ENCODE results near the gene NUBPL.

The NUBPL gene

GRCh38 chr14:31678421-31679249 lies 117.4 kb downstream of the NUBPL start:
- TF ChIP-seq GATA3 (IDR thresholded peaks at IDR 0.05; ENCODE audit: low read depth, low read length) (no peak), GATA2 (IDR thresholded peaks at IDR 0.05; ENCODE audit: low read depth, low read length) (no peak)

GRCh38 chr14:31682768-31683167 lies 121.6 kb downstream of the NUBPL start:
- no peak for TF ChIP-seq GATA2 (IDR thresholded peaks at IDR 0.05; ENCODE audit: low read depth, low read length)
- TF ChIP-seq GATA3 (IDR thresholded peaks at IDR 0.05; ENCODE audit: low read depth, low read length): no peak

- TF ChIP-seq GATA2 (IDR thresholded peaks at IDR 0.05; ENCODE audit: low read depth, low read length) (no peak), GATA3 (IDR thresholded peaks at IDR 0.05; ENCODE audit: low read depth, low read length) (no peak)
Measured at GRCh38 chr14:31687726-31688125, 126.5 kb downstream of the NUBPL start.

- no peak for TF ChIP-seq GATA3 (IDR thresholded peaks at IDR 0.05; ENCODE audit: low read depth, low read length)
- TF ChIP-seq GATA2 (IDR thresholded peaks at IDR 0.05; ENCODE audit: low read depth, low read length): no peak
Measured at GRCh38 chr14:31690056-31690455, 128.9 kb downstream of the NUBPL start.

- TF ChIP-seq GATA3 (IDR thresholded peaks at IDR 0.05; ENCODE audit: low read depth, low read length): no peak
- no peak for TF ChIP-seq GATA2 (IDR thresholded peaks at IDR 0.05; ENCODE audit: low read depth, low read length)
Measured at GRCh38 chr14:31692376-31692781, 131.2 kb downstream of the NUBPL start.

GRCh38 chr14:31696378-31696777 lies 135.2 kb downstream of the NUBPL start:
- TF ChIP-seq GATA3 (IDR thresholded peaks at IDR 0.05; ENCODE audit: low read depth, low read length) (no peak), GATA2 (IDR thresholded peaks at IDR 0.05; ENCODE audit: low read depth, low read length) (no peak)

GRCh38 chr14:31699809-31700208 lies 138.6 kb downstream of the NUBPL start:
- no peak for TF ChIP-seq GATA3 (IDR thresholded peaks at IDR 0.05; ENCODE audit: low read depth, low read length)
- TF ChIP-seq GATA2 (IDR thresholded peaks at IDR 0.05; ENCODE audit: low read depth, low read length): no peak

- TF ChIP-seq GATA3 (IDR thresholded peaks at IDR 0.05; ENCODE audit: low read depth, low read length) (no peak), GATA2 (IDR thresholded peaks at IDR 0.05; ENCODE audit: low read depth, low read length) (no peak)
Measured at GRCh38 chr14:31700282-31701074, 139.3 kb downstream of the NUBPL start.

- TF ChIP-seq GATA3 (IDR thresholded peaks at IDR 0.05; ENCODE audit: low read depth, low read length) (no peak), GATA2 (IDR thresholded peaks at IDR 0.05; ENCODE audit: low read depth, low read length) (no peak)
Measured at GRCh38 chr14:31702130-31702529, 140.9 kb downstream of the NUBPL start.

GRCh38 chr14:31703056-31703455 lies 141.9 kb downstream of the NUBPL start:
- TF ChIP-seq GATA2 (IDR thresholded peaks at IDR 0.05; ENCODE audit: low read depth, low read length): no peak
- no peak for TF ChIP-seq GATA3 (IDR thresholded peaks at IDR 0.05; ENCODE audit: low read depth, low read length)

- TF ChIP-seq GATA3 (IDR thresholded peaks at IDR 0.05; ENCODE audit: low read depth, low read length) (no peak), GATA2 (IDR thresholded peaks at IDR 0.05; ENCODE audit: low read depth, low read length) (no peak)
Measured at GRCh38 chr14:31705731-31706130, 144.5 kb downstream of the NUBPL start.

GRCh38 chr14:31712244-31713127 lies 151.3 kb downstream of the NUBPL start:
- TF ChIP-seq GATA3 (IDR thresholded peaks at IDR 0.05; ENCODE audit: low read depth, low read length) (no peak), GATA2 (IDR thresholded peaks at IDR 0.05; ENCODE audit: low read depth, low read length) (no peak)

GRCh38 chr14:31716208-31716607 lies 155.0 kb downstream of the NUBPL start:
- no peak for TF ChIP-seq GATA3 (IDR thresholded peaks at IDR 0.05; ENCODE audit: low read depth, low read length)
- TF ChIP-seq GATA2 (IDR thresholded peaks at IDR 0.05; ENCODE audit: low read depth, low read length): no peak

Measured in SH-SY5Y (cell line).